H9 (cell line): ENCODE measurements around the gene PARD3. TPM values are rescaled to one million over a fixed set of nuclear protein-coding genes. Genes with fewer than 3 reads are reported as not detected.

Experiments used
- DNase-seq: peaks from one replicate; pipeline ENCODE4 v3.0.0-alpha.2; 2017
- H2AFZ ChIP-seq: one replicate; pipeline ENCODE4 v1.6.1; 2013; ENCODE audit warnings: mild to moderate bottlenecking, low read length, control low read depth, moderate library complexity
- H2AK5ac ChIP-seq: 2 replicates; pipeline ENCODE4 v1.6.1; 2013; ENCODE audit warnings: low read length, control low read depth, mixed read lengths; ENCODE audit not compliant: insufficient read length
- H2BK120ac ChIP-seq: one replicate; pipeline ENCODE4 v1.6.1; 2013; ENCODE audit warnings: low read depth, mild to moderate bottlenecking, low read length, control low read depth, inconsistent platforms; ENCODE audit not compliant: poor library complexity, severe bottlenecking
- H2BK12ac ChIP-seq: 2 replicates; pipeline ENCODE4 v1.6.1; 2013; ENCODE audit warnings: low read length, control low read depth, mixed read lengths, low read depth; ENCODE audit not compliant: insufficient read length
- H2BK15ac ChIP-seq: 2 replicates; pipeline ENCODE4 v1.6.1; 2013; ENCODE audit warnings: low read depth, low read length, control low read depth
- H2BK20ac ChIP-seq: one replicate; pipeline ENCODE4 v1.6.1; 2013; ENCODE audit warnings: low read depth, mild to moderate bottlenecking, low read length, control low read depth, inconsistent platforms; ENCODE audit not compliant: poor library complexity, severe bottlenecking
- H2BK5ac ChIP-seq: 2 replicates; pipeline ENCODE4 v1.6.1; 2013; ENCODE audit warnings: low read length, control low read depth, mixed read lengths; ENCODE audit not compliant: insufficient read length
- H3K14ac ChIP-seq: 2 replicates; pipeline ENCODE4 v1.6.1; 2013; ENCODE audit warnings: low read length, control low read depth; ENCODE audit not compliant: insufficient read depth
- H3K18ac ChIP-seq: 2 replicates; pipeline ENCODE4 v1.6.1; 2013; ENCODE audit warnings: low read depth, mild to moderate bottlenecking, mixed read lengths, low read length, control low read depth; ENCODE audit not compliant: insufficient read length
- H3K23ac ChIP-seq: 2 replicates; pipeline ENCODE4 v1.6.1; 2013; ENCODE audit warnings: low read length, control low read depth, mixed read lengths, low read depth; ENCODE audit not compliant: insufficient read length
- H3K23me2 ChIP-seq: 2 replicates; pipeline ENCODE4 v1.6.1; 2013; ENCODE audit warnings: low read depth, mild to moderate bottlenecking, mixed read lengths, low read length, control low read depth; ENCODE audit not compliant: insufficient read length, poor library complexity, severe bottlenecking
- H3K27ac ChIP-seq: 2 replicates; pipeline ENCODE4 v1.5.1; 2013; ENCODE audit warnings: low read length, control low read depth, mixed read lengths, low read depth; ENCODE audit not compliant: insufficient read length
- H3K27me3 ChIP-seq: 2 replicates; pipeline ENCODE4 v1.6.1; 2013; ENCODE audit warnings: low read length, control low read depth, inconsistent platforms; ENCODE audit not compliant: insufficient read depth
- H3K4ac ChIP-seq: 2 replicates; pipeline ENCODE4 v1.6.1; 2013; ENCODE audit warnings: low read depth, mild to moderate bottlenecking, control low read depth, inconsistent platforms, low read length, moderate library complexity
- H3K4me1 ChIP-seq: 2 replicates; pipeline ENCODE4 v1.6.1; 2013; ENCODE audit warnings: low read length, control low read depth, inconsistent platforms; ENCODE audit not compliant: insufficient read depth
- H3K4me2 ChIP-seq: 2 replicates; pipeline ENCODE4 v1.6.1; 2013; ENCODE audit warnings: low read length, control low read depth, mixed read lengths; ENCODE audit not compliant: insufficient read length, insufficient read depth
- H3K56ac ChIP-seq: 2 replicates; pipeline ENCODE4 v1.6.1; 2013; ENCODE audit warnings: low read depth, mild to moderate bottlenecking, mixed read lengths, low read length, control low read depth; ENCODE audit not compliant: insufficient read length
- H3K79me1 ChIP-seq: 2 replicates; pipeline ENCODE4 v1.6.1; 2013; ENCODE audit warnings: low read depth, mild to moderate bottlenecking, moderate library complexity, low read length, control low read depth, inconsistent platforms; ENCODE audit not compliant: insufficient read depth, poor library complexity, severe bottlenecking
- H3K79me2 ChIP-seq: 2 replicates; pipeline ENCODE4 v1.6.1; 2013; ENCODE audit warnings: low read length, control low read depth, inconsistent platforms; ENCODE audit not compliant: insufficient read depth
- H3K9ac ChIP-seq: 2 replicates; pipeline ENCODE4 v1.6.1; 2013; ENCODE audit warnings: low read length, control low read depth, mixed read lengths; ENCODE audit not compliant: insufficient read length; ENCODE audit errors: extremely low read depth
- H3K9me3 ChIP-seq: one replicate; pipeline ENCODE4 v1.6.1; 2013; ENCODE audit warnings: low read depth, low read length, inconsistent platforms; ENCODE audit not compliant: control insufficient read depth
- H3T11ph ChIP-seq: one replicate; pipeline ENCODE4 v1.6.1; 2013; ENCODE audit warnings: mild to moderate bottlenecking, low read length, control low read depth, inconsistent platforms
- H4K20me1 ChIP-seq: one replicate; pipeline ENCODE4 v1.6.1; 2013; ENCODE audit not compliant: control insufficient read depth, insufficient read length, insufficient read depth
- H4K5ac ChIP-seq: 2 replicates; pipeline ENCODE4 v1.6.1; 2013; ENCODE audit warnings: low read depth, mild to moderate bottlenecking, mixed read lengths, low read length, control low read depth; ENCODE audit not compliant: insufficient read length
- H4K8ac ChIP-seq: replicated peaks from 2 replicates; pipeline ENCODE4 v1.6.1; 2013; ENCODE audit warnings: low read length, control low read depth, mixed read lengths, low read depth; ENCODE audit not compliant: insufficient read length
- H4K91ac ChIP-seq: 2 replicates; pipeline ENCODE4 v1.6.1; 2013; ENCODE audit warnings: low read depth, mild to moderate bottlenecking, moderate library complexity, mixed read lengths, low read length, control low read depth; ENCODE audit not compliant: insufficient read length
- H3K27ac Mint-ChIP-seq, 3 experiments: 2 replicates in 2 of 3; 3 replicates in 1 of 3; pipeline ENCODE4 v1.8.0; 2020 to 2021; ENCODE audit warnings: mixed read lengths in 3 of 3, mild to moderate bottlenecking in 1 of 3, moderate library complexity in 1 of 3
- H3K27me3 Mint-ChIP-seq: 2 replicates; pipeline ENCODE4 v1.8.0; 2021; ENCODE audit warnings: low read depth, mild to moderate bottlenecking, moderate library complexity, mixed read lengths
- H3K36me3 Mint-ChIP-seq, 3 experiments: 2 replicates in 2 of 3; 3 replicates in 1 of 3; pipeline ENCODE4 v1.8.0; 2020 to 2021; ENCODE audit warnings: low read depth in 3 of 3, mixed read lengths in 3 of 3; ENCODE audit not compliant: insufficient read depth in 1 of 3
- H3K4me1 Mint-ChIP-seq, 2 experiments: 2 replicates each; pipeline ENCODE4 v1.8.0; 2020; ENCODE audit warnings: mixed read lengths in 2 of 2
- H3K4me3 Mint-ChIP-seq, 2 experiments: 2 replicates in 1 of 2; 3 replicates in 1 of 2; pipeline ENCODE4 v1.8.0; 2020 to 2021; ENCODE audit warnings: mild to moderate bottlenecking in 2 of 2, mixed read lengths in 2 of 2, moderate library complexity in 1 of 2
- H3K9me3 Mint-ChIP-seq, 2 experiments: 2 replicates in 1 of 2; 3 replicates in 1 of 2; pipeline ENCODE4 v1.8.0; 2020; ENCODE audit warnings: mild to moderate bottlenecking in 2 of 2, mixed read lengths in 2 of 2, moderate library complexity in 1 of 2
- WGBS: extraction: QIAGEN DNeasy Blood & Tissue Kit; methylation state at CpG from one replicate; pipeline ENCODE4 v1.1.7; 2013; ENCODE audit warnings: missing lambda C conversion rate, low lambda C conversion rate, mixed read lengths; ENCODE audit not compliant: insufficient read length; ENCODE audit errors: extremely low coverage; 5-methylcytosine and 5-hydroxymethylcytosine counted together
- total RNA-seq: library from RNA; stranded (reverse); gene quantifications from 2 replicates; pipeline ENCODE4 v1.2.1, GENCODE V29; 2021
- TF ChIP-seq, protein P1 (sequence below): fragments of 200-600 bp; sonication (generic); conservative IDR thresholded peaks from 3 replicates; pipeline ENCODE4 v1.8.0; 2021; ENCODE audit warnings: antibody characterized with exemption, mild to moderate bottlenecking

The PARD3 gene
- total RNA-seq, 1 experiment from 2014 or later = 44.7 TPM

DNA sequence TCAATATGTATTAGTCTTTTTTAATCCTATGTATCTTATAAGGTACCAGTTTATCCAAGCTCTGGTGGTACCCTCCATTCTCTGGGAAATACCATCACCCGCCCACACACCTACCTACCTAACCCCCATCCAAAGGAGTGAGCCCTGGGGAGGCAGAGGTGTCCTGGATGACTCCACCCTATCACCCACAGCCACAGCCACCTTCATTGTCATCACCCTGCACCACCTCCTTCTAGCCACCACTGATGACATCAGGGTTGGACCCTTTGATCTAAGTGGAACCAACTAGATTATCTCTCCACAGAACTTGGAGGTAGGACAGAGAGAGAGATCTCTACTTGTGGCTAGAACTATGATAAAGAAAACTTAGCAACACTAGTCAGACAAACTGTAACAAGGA lies 259.4 kb downstream of the PARD3 start:
- Mint-ChIP-seq H3K9me3 (no peaks in the 10 kb centered on the region), H3K36me3 (no peaks in the 10 kb centered on the region; a peak in 1 of 7 replicates), H3K4me3 (no peak overlapping the region), H3K27me3 (no peaks in the 10 kb centered on the region), H3K27ac (no peak overlapping the region), H3K4me1 (peaks cover 5 to 8% of the 10 kb centered on the region in 2 experiments; a peak in 3 of 4 replicates)
- no peak overlapping the region for H3K18ac ChIP-seq
- no peaks in the 10 kb centered on the region for H3K27me3 ChIP-seq
- H3K23ac ChIP-seq = no peak overlapping the region
- no peak overlapping the region for H4K5ac ChIP-seq
- no CpG with 5 or more reads among the region's 1 CpG for WGBS
- no peak overlapping the region for H3K4ac ChIP-seq
- H2BK120ac ChIP-seq = no peak overlapping the region
- H2BK5ac ChIP-seq = no peak overlapping the region
- no peak overlapping the region for H3K56ac ChIP-seq
- no peak overlapping the region for H3T11ph ChIP-seq
- H3K79me2 ChIP-seq = no peaks in the 10 kb centered on the region
- H3K23me2 ChIP-seq = no peaks in the 10 kb centered on the region
- H2BK12ac ChIP-seq = no peak overlapping the region
- TF ChIP-seq, protein P1, sequence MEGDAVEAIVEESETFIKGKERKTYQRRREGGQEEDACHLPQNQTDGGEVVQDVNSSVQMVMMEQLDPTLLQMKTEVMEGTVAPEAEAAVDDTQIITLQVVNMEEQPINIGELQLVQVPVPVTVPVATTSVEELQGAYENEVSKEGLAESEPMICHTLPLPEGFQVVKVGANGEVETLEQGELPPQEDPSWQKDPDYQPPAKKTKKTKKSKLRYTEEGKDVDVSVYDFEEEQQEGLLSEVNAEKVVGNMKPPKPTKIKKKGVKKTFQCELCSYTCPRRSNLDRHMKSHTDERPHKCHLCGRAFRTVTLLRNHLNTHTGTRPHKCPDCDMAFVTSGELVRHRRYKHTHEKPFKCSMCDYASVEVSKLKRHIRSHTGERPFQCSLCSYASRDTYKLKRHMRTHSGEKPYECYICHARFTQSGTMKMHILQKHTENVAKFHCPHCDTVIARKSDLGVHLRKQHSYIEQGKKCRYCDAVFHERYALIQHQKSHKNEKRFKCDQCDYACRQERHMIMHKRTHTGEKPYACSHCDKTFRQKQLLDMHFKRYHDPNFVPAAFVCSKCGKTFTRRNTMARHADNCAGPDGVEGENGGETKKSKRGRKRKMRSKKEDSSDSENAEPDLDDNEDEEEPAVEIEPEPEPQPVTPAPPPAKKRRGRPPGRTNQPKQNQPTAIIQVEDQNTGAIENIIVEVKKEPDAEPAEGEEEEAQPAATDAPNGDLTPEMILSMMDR = no peak
- no peak overlapping the region for H3K4me2 ChIP-seq
- no peaks in the 10 kb centered on the region for H3K79me1 ChIP-seq
- no peak overlapping the region for H3K9ac ChIP-seq
- H3K4me1 ChIP-seq = no peaks in the 10 kb centered on the region; the same call in 1 of the 2 replicates
- no peak overlapping the region for H2AK5ac ChIP-seq
- no peaks in the 10 kb centered on the region for H4K20me1 ChIP-seq
- no peak overlapping the region for H4K8ac ChIP-seq
- H3K14ac ChIP-seq = no peak overlapping the region
- DNase-seq = no peak
- no peak overlapping the region for H3K27ac ChIP-seq
- H2AFZ ChIP-seq = no peak overlapping the region
- H4K91ac ChIP-seq = no peak overlapping the region
- H3K9me3 ChIP-seq = no peaks in the 10 kb centered on the region
- H2BK15ac ChIP-seq = no peak overlapping the region
- H2BK20ac ChIP-seq = no peak overlapping the region
